ENCODE data around the gene CDKN1C.

CDKN1C gene

GRCh38 chr11:2885017-2885677 is 428 bp downstream of the CDKN1C start:
- DNase-seq (ENCODE audit: low spot score): peak; percentile 78
- TF ChIP-seq CTCF (IDR thresholded peaks at IDR 0.05; ENCODE audit: extremely low read depth, missing control alignments): peak; percentile 19

- no peak for DNase-seq (ENCODE audit: low spot score)
Observed at GRCh38 chr11:2883979-2884815, 1.4 kb downstream of the CDKN1C start.

GRCh38 chr11:2883640-2883978 is 2.0 kb downstream of the CDKN1C start:
- DNase-seq (ENCODE audit: low spot score): no peak
- TF ChIP-seq CTCF (IDR thresholded peaks at IDR 0.05; ENCODE audit: extremely low read depth, missing control alignments): no peak

More at GRCh38 chr11:2883979-2884815, 1.4 kb downstream of the CDKN1C start:
- TF ChIP-seq CTCF (IDR thresholded peaks at IDR 0.05; ENCODE audit: extremely low read depth, missing control alignments): no peak

- no peak for TF ChIP-seq CTCF (IDR thresholded peaks at IDR 0.05; ENCODE audit: extremely low read depth, missing control alignments)
- no peak for DNase-seq (ENCODE audit: low spot score)
Observed at GRCh38 chr11:2882396-2883110, 3.0 kb downstream of the CDKN1C start.

- no peak for TF ChIP-seq CTCF (IDR thresholded peaks at IDR 0.05; ENCODE audit: extremely low read depth, missing control alignments)
- no peak for DNase-seq (ENCODE audit: low spot score)
Observed at GRCh38 chr11:2881981-2882375, 3.6 kb downstream of the CDKN1C start.

- no peak for DNase-seq (ENCODE audit: low spot score)
- no peak for TF ChIP-seq CTCF (IDR thresholded peaks at IDR 0.05; ENCODE audit: extremely low read depth, missing control alignments)
Observed at GRCh38 chr11:2881076-2881980, 4.2 kb downstream of the CDKN1C start.
